ENCODE measurements around the gene EZR.
A peak's percentile ranks its signal among the peaks of the same experiment; 100 is the strongest.
"Not testable (repeated sequence)": the region's sequence is repeated elsewhere in the genome, so short reads cannot be mapped to it uniquely, and the experiment has no call there.

The EZR gene

DNA sequence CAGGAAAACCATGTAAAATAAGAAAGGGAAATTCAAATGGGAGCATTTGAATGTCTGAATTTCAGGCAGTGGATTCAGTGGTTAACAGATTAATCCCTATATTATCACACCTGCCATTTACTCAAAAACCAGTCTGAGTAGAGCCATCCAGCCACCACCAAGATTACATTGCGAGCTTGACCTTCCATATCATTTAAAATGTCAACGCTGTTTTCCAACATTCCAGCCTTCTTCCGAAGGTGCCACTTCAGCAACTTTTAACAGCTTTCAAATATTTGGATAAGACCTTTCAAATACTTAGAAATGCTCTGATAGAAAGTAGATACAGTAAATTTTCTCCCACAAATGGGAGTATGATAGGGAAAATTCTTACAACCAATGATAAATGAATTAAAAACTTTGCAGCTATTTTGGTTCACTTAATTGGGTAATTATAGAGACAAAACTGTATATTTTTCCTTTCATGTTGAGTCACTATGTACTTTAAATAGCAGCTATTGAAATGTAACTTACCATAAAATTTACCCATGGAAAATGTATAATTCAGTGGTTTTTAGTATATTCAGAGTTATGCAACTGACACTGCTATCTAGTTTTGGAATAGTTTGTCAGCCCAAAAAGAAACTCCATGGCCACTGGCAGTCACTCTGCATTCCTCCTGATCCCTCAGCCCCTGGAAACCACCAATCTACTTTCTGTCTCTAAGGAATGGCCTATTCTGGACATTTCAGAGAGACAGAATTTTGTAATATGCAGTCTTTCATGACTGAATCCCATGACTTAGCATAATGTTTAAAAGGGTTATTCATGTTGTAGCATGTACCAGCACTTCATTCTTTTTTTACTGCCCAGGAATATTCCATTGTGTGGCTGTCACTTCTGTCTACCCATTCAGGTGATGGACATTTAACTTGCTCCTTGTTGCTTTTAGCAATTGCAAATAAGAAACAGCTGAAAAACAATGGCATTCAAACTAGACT, 21.5 kb downstream of the EZR start:
- peak; percentile 79 for DNase-seq (ENCODE audit: low read depth)

DNA sequence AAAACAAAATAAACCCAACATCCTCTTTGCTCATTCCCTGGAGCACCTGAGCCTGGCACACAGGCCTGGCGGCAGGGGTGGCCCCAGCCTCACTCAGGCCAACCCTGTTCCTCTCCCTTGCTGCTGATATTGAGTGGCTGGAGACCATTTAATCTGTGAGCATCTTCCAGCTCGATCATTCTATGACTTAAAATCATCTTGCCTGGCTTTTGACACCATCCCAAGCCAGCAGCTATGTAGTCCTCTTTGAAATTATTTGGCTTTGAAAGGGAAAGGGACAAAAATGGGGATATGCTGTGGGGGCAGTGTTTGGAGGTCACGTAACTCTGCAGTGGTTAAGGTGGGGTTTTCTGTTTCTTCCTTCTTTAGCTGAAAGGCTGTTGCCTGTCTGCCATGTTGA, 22.8 kb downstream of the EZR start:
- DNase-seq (ENCODE audit: low read depth) = no peak

DNA sequence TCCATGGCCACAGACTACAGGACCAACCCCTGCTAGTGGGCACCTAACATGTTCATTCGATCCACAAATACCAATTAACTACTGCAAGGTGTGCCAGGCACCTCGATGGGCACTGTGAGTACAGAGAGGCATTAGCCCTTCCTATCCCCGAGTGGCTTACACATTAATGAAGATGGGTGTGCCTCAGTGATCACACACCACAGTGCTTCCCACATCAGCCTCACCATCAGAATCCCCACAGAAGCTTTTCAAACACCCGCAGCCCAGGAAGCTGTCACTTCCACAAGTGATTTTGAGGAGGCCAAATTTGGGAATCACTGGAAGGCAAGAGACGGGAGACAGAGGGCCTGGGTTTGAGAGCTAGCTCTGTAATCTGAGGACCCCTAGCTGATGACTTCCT, 23.7 kb downstream of the EZR start:
- no peak for DNase-seq (ENCODE audit: low read depth)

DNA sequence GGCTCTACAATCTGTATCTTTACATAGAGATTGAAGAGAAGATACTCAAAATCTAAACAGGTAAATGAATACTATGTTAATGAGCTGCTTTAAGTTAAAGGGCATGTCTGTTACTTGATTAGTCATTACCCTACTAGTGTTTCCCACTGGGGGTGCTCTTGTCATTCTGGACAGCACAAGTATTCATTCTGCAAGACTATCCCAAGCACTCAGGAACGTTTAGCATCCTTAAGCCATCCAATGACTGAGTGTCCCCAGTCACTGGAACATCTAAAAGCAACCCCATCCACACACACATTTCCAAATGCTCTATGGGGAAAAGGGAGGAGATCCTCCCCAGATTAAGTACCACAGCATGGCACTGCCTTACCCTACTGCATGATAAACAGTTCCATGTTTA, 25.7 kb downstream of the EZR start:
- no peak for DNase-seq (ENCODE audit: low read depth)

DNA sequence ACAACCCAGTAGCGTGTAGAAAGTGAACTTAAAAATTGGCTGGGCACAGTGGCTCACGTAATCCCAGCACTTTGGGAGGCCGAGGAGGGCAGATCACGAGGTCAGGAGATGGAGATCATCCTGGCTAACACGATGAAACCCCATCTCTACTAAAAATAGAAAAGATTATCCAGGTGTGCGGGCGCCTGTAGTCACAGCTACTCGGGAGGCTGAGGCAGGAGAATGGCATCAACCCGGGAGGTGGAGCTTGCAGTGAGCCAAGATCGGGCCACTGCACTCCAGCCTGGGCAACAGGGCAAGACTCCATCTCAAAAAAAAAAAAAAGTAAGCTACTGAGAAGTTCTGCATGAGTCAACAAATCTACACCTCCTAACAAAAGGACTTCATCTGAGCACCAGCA, 26.7 kb downstream of the EZR start:
- not testable (repeated sequence) for DNase-seq (ENCODE audit: low read depth)

DNA sequence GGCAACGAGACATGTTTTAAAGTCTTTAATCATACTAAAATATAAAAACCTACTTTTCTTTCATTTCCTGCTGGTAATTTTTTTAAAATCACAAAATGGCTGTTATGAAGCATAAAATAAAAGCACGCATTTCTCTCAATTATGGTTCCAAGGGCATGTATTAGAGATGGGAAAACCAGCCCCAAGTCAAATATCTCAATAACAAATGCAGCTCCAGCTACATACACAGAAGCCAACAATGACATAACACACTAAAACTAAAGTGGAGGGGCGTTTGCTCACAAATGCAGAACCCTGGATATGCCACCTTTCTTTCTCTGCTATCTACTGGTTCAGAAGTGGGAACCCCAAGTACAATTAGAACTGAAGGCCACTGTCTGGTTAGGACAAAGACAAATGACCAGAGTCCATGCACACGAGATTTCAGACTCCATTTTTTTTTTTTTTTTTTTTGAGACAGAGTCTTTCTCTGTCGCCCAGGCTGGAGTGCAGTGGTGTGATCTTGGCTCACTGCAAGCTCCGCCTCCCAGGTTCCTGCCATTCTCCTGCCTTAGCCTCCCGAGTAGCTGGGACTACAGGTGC, 27.8 kb downstream of the EZR start:
- DNase-seq (ENCODE audit: low read depth) = no peak

DNA sequence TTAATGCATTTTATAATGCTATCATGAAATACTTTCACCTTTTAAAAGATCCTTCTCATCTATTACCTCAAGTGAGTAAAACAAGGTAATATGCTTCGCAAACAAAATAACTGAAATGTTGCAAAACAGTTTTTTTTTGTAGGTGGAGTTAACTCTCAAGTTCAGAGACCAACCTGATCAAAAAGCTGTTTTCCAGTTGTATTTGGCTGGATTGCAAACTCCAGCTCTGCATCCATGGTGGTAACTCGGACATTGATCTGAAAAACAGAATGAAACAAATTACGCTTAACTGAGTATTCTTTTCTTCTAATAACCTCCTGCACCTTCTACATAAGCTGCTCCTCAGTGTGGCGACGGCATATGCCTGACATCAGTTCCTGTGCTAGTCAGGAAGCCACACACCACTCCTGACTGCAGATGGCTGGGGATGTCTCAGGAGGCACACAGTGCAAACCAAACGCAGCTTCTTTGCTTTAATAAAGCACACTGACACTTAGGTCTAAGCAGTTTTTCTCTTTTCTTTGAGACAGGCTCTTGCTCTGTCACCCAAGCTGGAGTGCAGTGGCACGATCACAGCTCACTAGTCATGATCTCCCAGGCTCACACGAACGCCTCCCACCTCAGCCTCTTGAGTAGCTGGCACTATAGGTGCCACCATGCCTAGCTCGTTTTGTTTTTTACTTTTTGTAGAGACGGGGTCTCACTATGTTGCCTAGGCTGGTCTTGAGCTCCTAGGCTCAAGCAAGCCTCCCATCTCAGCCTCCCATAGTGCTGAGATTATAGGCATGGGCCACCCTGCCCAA, 29.9 kb downstream of the EZR start:
- DNase-seq (ENCODE audit: low read depth) = no peak

DNA sequence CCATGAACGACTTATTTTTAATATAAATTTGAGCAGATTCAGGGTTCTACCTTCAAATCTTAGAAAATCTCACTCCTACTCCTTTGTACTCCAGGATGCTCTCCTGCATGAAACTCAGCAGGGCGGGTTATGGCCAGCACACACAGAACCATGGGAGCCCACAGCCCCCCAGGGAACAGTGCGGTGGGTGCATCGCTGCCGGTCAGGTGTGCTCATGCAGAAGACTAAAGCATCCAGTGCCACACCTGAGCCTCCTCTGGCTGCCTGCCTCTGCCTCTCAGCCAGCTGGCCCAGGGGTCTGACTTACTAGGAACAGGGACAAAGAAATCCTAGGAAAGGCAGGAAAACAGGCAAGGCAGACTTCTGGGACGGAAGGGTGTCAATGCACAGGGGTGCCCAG, 31.8 kb downstream of the EZR start:
- no peak for DNase-seq (ENCODE audit: low read depth)

DNA sequence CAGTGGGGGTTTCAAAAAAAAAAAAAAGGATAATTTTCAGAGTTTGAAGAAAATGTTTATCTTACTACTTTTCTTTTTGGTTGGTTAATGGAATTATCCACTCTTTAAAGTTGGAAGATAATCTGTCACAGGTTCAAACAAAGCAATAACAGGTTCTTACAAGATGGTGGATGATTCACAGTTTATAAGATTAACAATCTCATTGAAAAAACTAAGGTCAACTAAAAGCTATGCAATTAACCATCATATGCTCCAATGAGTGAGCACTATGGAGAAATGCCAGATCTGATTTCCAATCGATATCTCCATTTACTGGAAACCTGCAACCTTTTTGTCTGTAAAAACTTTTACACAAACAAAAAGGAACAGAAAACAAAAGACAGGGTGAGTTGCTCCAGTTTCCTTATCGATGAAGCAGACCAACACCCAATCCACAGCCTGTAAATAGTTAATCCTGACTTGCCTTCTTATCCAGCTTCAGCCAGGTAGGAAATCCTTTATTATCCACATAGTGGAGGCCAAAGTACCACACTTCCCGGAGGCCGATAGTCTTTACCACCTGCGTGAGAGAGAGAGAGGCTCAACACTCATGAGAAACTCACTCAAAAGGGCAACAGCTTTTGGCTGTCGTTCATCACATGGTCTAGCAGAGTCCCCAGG, 32.4 kb downstream of the EZR start:
- DNase-seq (ENCODE audit: low read depth) = no peak

DNA sequence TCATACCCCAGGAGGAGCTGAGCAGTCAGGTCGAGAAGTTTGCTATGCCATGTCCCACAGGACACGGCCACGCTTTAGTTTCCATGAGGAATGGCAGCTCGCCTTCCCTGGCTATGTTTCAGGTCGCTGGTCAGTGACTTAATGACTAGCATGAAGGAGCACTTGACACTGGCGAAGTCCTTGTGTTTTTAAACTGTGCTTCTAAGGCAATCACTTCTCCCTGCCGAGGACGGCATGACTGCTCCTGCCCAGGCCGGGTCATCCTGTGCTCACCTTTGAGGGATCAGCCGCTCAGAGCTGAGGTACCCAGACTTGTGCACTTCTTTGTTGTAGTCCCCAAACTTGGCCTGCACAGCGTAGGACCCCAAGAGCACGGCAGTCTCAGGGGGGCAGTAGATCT, 34.1 kb downstream of the EZR start:
- no peak for DNase-seq (ENCODE audit: low read depth)

DNA sequence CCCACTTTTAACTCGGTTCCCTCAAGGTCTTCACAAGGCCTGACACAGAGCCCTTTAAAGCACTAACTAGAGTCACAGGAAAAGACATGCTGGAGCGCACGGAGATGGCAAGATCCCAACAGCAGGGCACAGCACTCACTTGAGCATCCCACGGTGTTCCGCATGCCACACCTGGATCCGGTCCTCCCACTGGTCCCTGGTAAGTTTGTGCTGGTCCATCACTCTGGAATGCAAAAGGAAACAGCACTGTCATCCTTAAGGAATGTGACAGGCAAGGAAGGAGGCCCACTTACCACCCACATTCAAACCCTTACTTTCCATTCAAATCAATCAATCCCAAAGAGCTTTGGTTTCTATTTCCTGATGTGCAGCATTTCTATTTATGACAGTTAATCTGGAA, 34.7 kb downstream of the EZR start:
- no peak for DNase-seq (ENCODE audit: low read depth)

DNA sequence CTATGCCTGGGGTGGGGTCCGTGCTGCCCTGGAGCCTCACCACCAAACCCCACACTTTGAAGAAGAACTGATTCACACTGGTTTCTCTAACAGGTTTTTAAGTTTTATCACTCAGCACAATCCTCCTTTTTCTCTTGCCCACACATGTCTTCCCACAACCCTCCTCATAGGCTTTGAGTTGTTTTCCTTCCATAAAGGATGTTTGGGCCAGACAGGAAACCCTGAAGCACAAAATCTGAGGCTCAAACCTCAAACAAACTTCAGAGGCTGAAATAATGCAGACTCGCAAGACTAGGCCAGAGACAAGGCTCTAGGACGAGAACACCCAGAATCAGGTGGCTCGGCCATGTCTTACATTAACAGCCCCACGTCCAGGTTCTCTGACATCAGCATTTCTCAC, 35.3 kb downstream of the EZR start:
- DNase-seq (ENCODE audit: low read depth) = no peak

DNA sequence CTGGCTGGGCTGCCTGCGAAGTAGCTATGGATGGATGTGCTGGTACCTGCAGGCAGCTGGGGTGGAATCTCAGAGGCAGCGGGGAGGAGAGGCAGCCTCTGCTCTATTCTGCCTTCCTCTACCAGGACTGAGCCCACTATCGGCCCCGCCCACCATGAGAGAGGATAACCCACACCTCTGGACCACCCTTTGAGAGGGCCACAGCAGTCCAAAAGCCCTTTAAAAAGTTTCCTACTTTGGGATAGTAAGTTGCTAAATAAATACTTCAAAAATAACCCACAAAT, 36.1 kb downstream of the EZR start:
- no peak for DNase-seq (ENCODE audit: low read depth)

DNA sequence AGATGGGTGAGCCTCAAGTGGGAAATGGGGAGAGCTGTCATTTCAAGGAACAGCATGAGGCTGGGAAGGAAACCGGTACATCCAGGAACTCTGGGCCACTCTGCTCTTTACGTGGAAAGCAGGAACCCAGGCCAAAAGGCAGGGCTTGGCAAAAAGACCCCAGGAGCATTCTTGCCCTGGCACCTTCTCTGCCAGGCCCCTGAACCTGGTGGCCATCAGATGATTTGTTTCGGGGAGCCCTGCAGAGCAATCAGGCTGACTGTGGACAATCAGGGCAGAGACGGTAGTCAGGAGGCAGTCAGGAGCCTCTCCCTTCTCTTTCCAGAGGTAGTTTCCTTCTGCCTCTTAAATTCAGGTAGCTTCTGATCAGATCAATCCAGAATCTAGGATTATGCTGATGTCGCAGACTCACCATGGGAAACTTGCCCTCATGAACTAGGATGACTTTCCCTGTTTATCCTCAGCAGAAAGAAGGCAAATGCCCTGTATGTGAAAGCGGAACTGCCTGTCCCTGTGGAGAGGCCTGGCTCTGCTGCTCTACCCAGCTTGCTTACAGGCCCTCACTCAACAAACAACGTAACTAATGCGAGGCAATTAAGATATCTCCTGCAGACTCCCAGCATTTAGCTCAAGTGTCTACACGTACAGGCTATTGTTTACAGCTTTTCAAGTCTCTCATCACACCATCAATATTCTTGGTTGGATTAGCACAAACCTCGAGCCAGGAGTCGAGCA, 36.6 kb downstream of the EZR start:
- DNase-seq (ENCODE audit: low read depth) = no peak

DNA sequence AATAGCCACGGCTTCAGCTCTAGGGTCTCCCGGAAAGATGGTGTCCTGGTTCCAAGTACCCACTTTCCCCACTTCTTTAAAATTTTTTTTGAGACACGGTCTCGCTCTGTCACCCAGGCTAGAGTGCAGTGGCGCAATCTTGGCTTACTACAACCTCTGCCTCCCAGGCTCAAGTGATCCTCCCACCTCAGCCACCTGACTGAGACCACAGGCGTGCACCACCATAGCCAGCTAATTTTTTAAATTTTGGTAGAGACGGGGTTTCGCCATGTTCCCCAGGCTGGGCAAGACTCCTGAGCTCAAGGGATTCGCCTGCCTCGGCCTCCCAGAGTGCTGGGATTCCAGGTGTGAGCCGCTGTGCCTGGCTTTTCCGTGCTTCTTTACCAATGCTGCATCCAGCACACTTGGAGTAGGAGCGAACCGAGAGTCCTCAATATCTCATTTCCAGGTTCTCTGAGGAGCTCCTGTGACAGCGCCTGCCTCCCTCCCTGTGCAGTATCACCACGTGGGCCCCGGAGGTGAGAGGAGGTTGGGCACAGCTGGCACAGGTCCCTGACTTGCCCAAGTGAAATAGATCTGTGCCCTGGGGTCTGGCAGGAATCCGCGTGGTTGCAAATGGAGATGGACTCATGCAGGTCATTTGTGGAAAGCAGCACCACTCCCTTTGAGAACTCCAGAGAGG, 37.3 kb downstream of the EZR start:
- DNase-seq (ENCODE audit: low read depth) = no peak

DNA sequence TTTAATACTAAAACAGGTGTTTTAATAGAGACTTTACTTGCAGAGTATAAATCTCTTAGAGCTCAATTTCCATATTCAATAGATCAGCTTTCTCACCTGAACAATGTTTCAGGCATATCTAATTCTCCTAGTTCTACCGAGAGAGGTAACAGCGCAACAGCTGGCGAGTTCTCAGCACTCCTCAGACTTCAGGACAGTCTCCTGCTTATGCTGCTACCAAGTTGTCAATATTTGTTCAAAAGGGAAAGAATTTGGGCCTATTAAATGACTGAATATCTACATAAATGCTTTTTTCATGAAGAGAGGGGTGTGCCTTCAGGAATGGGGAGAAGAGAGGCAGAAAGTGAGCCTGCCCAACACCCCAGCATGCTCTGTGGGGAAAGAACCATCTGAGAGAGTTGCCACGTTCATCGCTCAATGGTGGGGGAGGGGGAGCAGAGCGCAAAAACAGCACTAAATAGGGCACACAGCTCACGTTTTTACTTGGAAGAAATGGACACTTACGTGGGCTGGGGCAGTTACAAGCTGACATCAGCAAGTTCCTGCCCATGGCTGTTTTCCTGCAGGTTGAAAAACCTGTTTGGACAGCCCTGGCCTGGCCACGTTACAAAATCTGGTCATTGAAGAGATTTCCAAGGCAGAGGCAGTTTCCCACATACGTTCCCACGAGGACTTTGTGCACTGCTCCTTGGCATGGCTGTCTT, 38.0 kb downstream of the EZR start:
- no peak for DNase-seq (ENCODE audit: low read depth)

DNA sequence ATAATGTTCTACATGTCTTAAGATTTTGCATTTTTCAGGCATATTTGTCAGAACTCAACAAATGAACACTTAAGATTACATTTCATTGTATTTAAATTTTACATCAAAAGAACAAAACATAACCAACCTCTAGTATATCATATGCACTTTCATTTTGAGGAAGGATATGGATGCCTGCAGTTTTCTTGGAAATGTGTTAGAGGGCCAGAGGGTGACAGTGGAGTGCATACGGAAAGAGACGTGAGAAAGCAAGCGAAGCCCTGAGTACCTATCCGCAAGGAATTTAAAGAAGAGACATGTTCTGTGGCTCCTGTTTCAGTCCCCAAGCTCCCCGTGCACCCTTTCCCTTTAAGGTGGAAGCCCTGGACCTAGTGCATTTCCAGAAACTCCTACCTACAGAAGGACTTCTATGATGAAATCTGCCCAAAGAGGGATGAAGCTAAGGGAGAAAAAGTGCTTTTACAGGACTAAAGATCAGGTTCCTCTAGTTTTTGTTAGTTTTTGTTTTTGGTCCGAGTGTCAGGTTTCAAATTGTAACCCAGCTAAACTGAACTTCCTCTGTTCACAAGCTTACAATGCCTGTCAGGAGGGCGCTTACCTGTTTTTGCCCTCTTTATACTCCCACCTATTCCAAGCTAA, 38.8 kb downstream of the EZR start:
- DNase-seq (ENCODE audit: low read depth) = no peak

DNA sequence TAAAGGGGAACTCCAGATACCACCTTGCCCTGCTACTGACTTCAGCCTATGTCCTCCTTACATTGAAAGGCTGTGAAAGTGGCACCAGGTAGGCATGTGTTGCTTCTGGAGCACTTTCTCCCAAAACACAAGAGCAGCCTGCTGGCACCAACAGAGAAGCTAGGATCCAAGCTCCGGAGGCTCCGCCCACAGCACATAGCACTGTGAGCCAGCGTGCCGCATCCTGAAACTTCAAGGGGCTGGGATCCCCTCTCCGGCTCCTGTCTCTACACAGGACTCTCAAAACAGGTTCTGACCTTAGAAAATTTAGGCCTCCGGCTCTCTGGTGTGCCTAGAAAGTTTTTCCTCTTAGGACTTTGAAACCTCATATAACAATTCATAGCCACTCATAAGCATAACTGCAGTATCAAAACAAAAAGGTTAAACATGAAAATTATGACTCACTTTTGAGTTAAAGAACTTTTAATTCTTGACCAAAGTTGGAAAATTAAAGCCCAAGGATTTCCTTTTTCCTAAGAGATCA, 41.1 kb downstream of the EZR start:
- DNase-seq (ENCODE audit: low read depth) = no peak

DNA sequence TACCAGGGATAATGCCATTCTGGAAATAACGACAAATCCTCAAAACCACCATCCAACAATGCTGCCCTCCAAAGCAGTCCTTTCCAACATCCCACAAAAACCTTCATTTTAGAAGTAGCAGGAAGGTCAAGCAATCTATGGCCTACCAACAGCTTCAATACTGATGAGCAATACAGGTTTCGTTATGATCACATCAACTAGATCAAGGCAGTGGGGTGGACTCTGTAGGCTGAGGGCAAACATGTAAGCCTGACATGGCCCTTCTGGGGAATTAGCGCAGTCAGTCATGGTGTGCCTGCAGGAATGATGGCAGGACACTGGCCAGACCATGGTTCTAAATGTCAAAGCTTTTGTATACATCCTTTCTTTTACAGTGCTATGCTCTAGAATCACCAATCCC, 41.7 kb downstream of the EZR start:
- DNase-seq (ENCODE audit: low read depth) = no peak

DNA sequence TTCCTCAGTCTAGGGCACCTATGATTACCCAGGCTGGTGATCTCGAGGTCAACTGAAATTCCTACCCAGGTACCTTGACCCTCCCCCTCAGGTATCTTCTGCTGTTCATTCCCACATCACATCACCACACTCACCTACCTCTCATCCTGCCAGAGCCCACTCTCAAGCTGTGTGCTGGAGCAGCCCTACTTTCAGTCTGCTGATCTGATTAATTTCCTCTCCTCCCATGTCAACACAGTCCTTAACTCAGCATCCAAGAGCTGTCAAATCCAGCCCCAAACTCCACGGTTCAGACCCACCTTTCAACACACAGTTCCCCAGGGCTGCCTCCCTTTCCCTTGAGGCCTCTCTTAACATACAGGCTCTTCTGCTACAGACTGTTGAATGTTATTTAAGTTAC, 42.4 kb downstream of the EZR start:
- DNase-seq (ENCODE audit: low read depth) = no peak

Data from GM04503 (cell line).